ENCODE results near the gene GBX1.

Gene GBX1

DNA sequence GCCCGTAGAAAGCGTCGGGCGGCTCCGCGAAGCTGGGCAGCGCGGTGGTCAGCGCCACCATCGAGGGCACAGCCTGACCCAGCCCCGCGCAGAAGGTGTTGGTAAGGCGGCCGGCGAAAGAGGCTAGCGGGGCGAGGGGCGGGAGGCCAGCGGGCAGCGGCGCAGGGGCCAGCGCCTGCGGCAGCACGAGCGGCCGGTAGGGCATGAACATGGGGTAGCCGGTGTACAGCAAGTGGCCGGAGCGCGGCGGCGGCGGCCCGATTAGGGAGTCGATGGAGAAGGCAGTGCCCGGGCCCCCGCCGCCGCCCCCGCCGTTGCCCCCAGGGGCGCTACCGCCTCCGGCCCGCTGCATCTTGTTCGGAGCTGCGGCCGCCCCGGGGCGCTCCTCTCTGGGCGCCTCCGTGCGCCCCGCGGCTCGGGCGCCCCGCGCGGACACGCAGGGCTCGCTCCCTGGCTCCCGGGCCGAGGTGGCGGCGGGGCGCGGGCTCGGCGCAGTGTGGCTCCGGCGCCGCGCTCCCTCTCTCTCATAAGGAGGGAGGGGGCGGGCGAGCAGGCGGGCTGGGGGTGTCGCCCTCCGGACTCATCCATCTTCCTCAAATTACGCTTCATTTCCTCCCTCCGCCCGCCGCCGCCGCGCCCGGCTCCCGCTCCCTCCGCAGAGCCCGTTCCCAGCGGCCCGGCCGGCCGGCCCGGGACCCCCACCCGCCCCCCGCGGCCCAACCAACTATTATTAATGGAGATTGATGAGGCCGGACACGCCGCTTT is at the start of gene GBX1:
Gene GBX1 (minus strand): TSS at position 498 of the 765 bp plus-strand sequence. CDS start 146 bp downstream, at position 352.
- DNase-seq (ENCODE audit: low read depth) = no peak

DNA sequence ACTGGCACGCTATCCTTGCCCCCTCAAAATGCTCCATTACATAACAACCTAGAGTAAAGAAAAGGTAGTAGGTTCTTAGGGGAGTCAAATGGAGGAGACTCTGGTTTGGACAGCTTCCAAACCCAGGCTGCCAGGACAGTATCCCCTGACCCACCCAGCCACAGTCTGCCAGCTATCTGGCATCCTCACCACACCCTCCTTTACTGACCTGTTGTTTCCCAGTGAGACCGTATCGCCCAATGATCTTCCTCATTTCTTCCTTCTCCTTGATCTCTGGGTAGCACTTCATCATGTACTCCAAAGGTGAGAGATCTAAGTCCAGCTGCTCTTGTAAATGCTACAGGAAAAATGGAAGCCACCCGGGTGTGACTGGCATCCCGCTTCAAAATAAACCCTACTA is 47.9 kb upstream of the GBX1 start:
- DNase-seq (ENCODE audit: low read depth) = no peak
- no peak overlapping the region for H3K4me3 ChIP-seq (ENCODE audit: low read depth, low read length)

More for the DNA sequence above, at the start of gene GBX1:
- H3K4me3 ChIP-seq (ENCODE audit: low read depth, low read length) = peak within 1 kb of the TSS; percentile 35

GRCh38 chr7:151213826-151214225 is 46.3 kb upstream of the GBX1 start:
- no peak for DNase-seq (ENCODE audit: low read depth)
- H3K4me3 ChIP-seq (ENCODE audit: low read depth, low read length) = no peak overlapping the region

DNA sequence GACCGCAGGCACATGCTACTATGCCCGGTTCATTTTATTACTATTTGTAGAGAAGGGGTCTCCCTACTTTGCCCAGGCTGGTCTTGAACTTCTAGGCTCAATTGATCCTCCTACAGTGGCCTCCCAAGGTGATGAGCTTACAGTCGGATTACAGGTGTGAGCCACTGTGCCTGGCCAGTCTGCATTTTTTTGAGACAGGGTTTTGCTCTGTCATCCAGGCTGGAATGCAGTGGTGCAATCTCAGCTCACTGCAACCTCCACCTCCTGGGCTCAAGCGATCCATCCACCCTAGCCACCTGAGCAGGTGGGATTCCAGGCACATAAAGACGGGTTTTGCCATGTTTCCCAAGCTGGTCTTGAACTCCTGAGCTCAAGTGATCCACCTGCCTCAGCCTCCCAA is 45.1 kb upstream of the GBX1 start:
- H3K4me3 ChIP-seq (ENCODE audit: low read depth, low read length) = no peak overlapping the region
- no peak for DNase-seq (ENCODE audit: low read depth)

DNA sequence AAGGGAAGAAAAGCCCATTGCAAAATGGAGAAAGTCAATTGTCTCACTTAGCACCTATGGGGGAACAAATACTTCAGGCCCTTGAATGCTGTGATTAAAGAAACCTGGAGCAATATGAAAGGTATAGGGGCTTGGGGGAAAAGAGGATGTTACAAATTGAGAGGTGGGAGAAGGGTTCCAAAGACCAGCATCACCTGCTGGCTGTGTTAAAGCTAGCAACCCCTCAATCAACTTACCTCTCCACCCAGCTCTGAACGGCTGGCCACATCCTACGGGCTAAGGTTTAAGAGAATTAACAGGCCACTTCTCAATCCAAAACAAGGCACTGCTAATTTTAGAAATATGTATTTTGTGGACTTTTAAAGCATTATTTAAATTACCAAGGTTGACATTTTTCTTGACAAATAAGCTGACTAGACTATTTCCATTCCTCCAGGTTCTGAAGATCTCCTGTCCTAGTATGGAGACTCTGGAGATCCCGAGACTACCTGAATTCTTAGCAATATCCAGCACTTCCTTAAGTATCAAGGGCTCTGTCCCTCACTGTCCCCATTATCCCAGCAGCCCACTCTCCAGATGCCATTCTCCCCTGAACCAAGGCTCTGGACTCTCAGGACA is 43.8 kb upstream of the GBX1 start:
- no peak for DNase-seq (ENCODE audit: low read depth)
- no peak overlapping the region for H3K4me3 ChIP-seq (ENCODE audit: low read depth, low read length)

DNA sequence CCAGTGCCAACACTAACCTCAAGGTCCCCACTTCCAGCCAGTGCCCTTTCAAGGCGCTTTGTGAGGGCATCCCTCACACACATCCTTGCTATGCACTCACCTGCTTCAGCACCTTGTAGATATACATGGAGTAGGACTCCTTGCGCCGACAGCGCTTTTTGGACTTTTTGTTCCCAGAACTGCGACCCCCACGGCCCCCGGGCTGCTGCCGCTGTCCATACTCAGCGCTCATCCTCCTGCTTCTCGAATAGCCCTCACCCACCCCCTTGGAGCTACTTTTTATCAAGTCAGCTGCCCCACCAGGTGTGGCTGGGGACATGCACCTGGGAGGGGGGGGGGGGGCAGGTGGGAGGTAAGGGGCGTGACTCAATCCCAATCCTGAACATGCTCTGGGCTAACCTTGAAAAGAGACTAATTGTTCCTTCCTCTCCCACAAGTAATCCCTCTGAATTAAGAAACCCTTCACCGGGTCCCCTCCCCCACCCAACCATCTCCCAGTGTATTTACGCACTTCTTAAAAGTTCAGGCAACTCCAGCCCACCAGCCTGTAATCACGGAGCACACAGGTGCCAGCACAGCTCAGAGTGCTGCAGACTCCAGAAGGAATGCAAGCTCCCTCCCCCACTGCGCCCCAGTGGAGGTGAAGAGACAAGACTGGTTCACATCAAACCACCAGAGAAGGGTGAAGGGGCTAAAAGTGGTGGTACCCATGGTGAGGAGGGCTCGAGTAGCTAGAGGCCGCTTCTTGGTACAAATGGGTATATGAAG is 42.8 kb upstream of the GBX1 start, which contains the start of gene H2BK1:
Gene H2BK1 (minus strand): TSS at position 402 of the 768 bp plus-strand sequence. CDS start 170 bp downstream, at position 232.
- no peak for DNase-seq (ENCODE audit: low read depth)

GRCh38 chr7:151209588-151209987 is 42.1 kb upstream of the GBX1 start:
- DNase-seq (ENCODE audit: low read depth) = no peak
- no peak overlapping the region for H3K4me3 ChIP-seq (ENCODE audit: low read depth, low read length)

More for the DNA sequence above, 42.8 kb upstream of the GBX1 start, which contains the start of gene H2BK1:
- H3K4me3 ChIP-seq (ENCODE audit: low read depth, low read length) = no peak within 1 kb of the TSS

DNA sequence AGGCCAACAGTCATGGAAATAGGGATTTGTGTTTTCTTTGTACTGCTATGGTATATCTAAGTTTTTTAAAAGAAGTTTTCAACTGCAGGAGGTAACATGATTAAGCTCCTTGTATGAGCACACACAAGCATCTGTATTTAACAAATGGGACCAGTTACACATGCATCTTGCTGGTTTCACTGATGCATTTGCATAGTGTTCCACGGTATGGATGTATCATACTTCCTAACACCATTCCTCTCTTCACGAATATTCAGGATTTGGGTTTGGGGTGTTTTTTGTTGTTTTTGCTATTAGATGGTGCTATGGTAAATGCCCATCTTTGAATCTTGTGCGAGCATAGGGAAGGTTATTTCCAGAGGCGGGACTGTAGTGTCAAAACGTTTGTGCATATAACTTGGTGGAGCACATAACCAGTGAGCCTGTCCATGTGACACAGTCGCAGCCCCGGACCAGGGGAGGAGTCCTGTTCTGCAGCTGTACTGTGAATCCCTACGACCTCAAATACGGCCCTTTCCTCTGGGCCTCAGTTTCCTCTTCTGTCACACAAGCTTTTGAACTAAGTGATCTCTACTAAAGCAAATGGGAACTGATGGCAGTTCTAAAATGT is 40.9 kb upstream of the GBX1 start:
- no peak overlapping the region for H3K4me3 ChIP-seq (ENCODE audit: low read depth, low read length)
- no peak for DNase-seq (ENCODE audit: low read depth)

DNA sequence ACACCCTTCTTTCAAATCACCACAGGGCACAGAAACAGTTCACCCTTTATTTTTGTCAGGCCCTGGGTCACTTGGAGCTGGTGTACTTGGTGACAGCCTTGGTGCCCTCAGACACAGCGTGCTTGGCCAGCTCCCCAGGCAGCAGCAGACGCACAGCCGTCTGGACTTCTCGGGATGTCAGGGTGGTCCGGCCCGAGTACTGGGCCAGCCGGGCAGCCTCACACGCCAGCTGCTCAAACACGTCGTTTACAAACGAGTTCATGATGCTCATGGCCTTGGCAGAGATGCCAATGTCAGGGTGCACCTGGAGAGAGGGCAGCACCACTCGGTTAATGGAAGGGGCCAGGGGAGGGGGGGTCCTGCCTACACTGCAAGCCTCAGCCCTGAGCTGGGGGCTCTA is 40.3 kb upstream of the GBX1 start:
- H3K4me3 ChIP-seq (ENCODE audit: low read depth, low read length) = no peak overlapping the region
- DNase-seq (ENCODE audit: low read depth) = no peak

GRCh38 chr7:151207315-151207714 is 39.8 kb upstream of the GBX1 start:
- DNase-seq (ENCODE audit: low read depth) = no peak
- H3K4me3 ChIP-seq (ENCODE audit: low read depth, low read length) = no peak overlapping the region

DNA sequence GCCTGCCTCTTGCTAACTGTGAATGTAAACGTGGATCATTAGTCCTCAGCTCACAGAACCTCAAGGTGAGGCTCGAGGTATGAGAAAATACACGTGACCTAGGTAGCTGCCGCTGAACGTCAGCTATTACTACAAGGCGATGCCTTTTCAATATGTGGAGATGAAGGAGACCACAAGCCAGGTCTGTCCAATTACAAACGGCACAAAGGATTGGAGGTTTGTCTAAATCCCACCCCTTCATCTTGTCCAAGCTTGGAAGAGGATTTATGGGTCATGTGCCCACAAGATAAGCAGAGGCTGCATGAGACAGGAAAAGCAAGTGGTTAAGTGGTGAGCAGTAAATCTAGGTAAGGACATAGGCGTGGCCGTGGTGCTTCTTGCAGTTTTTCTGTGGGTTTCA is 39.4 kb upstream of the GBX1 start:
- H3K4me3 ChIP-seq (ENCODE audit: low read depth, low read length) = no peak overlapping the region
- no peak for DNase-seq (ENCODE audit: low read depth)

DNA sequence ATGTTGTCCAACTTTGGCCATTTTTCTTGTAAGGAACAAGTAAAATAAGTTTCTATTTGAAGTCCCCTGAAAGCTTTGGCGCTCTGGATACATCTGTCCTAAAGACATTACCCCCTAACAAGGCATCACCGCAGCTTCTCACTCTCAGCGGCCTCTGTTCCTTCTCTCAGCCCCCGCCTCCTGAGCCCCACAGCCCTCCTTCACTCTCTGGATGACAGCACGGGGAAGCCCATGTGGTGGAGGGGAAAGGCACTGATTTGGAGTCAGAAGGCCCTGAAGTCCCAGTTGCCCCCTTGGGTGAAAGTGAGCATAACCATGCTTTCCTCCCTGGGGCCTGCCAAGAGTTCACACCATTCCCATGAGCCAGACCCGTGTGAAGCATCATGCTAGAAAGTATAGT is 38.2 kb upstream of the GBX1 start:
- no peak for DNase-seq (ENCODE audit: low read depth)
- no peak overlapping the region for H3K4me3 ChIP-seq (ENCODE audit: low read depth, low read length)

DNA sequence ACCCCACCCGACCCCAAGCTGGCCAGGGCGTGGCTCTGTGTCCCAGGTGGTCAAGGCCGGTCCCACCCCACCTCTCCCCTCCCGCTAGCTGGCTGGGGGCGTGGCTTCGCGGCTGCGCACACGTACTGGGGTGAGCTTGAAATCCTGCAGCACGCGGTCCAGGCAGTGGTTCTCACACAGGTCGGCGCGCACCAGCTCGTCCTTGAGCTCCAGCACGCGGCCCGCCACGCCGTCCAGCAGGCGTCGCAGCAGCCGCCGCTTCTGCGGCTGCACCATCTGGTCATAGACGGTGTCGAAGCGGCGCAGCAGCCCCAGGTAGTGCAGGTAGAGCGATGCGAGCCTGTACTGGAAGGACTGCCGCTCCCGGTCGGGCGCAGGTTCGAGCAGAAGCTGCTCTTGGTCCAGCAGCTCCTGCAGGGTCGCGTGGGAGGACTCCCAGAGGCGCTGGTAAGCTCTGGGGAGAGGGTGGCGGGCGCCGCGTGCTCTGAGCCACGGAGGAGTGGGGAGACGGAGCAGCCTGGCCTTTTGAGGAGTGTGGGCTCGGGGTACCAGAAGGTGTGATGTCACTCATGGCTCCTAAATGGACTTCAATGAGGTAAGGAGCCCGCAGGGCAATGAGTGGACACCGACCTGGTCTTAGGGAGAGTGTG is 37.0 kb upstream of the GBX1 start:
- DNase-seq (ENCODE audit: low read depth) = no peak
- H3K4me3 ChIP-seq (ENCODE audit: low read depth, low read length) = no peak overlapping the region

DNA sequence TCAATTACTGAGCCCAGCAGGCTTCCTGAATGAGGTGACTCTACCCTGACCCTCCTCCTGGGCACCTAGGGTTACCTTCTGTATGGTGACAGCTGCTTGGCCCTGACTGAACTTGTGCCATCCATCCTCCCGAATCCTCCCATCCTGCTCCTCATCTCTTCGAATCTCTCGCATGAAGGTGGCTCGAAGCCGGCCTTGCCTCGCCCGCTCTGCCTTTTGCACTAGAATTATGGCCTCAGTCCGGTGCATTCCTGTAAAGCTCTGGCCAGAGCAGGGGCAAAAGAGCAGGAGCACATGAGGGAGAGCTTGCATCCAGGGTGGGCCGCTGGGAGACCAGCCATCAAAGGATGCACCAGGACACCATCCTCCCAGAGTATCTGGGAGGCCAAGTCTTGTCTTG is 35.3 kb upstream of the GBX1 start:
- no peak overlapping the region for H3K4me3 ChIP-seq (ENCODE audit: low read depth, low read length)
- DNase-seq (ENCODE audit: low read depth) = no peak

DNA sequence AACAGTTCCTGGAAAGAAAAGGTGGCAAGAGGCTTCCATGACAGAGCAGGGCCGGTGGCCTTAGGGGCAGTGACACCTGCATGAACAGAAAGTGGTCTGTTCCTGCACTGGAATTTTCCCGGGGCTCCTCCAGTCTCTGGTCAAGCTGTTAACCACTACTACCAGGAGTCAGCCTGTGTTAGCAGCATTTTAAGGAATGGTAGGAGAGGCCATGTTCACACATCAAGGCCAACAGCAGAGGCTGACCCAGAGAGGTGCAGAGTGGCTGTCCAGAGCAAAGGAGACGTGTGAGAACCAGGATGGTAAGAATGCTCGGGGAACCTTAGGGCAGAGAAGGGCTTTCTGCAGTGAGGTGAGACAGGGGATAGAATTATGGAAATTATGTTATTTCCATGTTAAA is 34.3 kb upstream of the GBX1 start:
- no peak overlapping the region for H3K4me3 ChIP-seq (ENCODE audit: low read depth, low read length)

GRCh38 chr7:151201344-151201743 is 33.9 kb upstream of the GBX1 start:
- no peak for DNase-seq (ENCODE audit: low read depth)

More for the DNA sequence above, 34.3 kb upstream of the GBX1 start:
- DNase-seq (ENCODE audit: low read depth) = no peak

GRCh38 chr7:151198945-151199848 is 31.7 kb upstream of the GBX1 start:
- H3K4me3 ChIP-seq (ENCODE audit: low read depth, low read length) = no peak overlapping the region
- no peak for DNase-seq (ENCODE audit: low read depth)

More at GRCh38 chr7:151201344-151201743, 33.9 kb upstream of the GBX1 start:
- H3K4me3 ChIP-seq (ENCODE audit: low read depth, low read length) = no peak overlapping the region

GRCh38 chr7:151197932-151198331 is 30.4 kb upstream of the GBX1 start:
- H3K4me3 ChIP-seq (ENCODE audit: low read depth, low read length) = no peak overlapping the region
- DNase-seq (ENCODE audit: low read depth) = no peak

All from skeletal muscle cell (primary cell).